GM19468 (cell line): Measurements from ENCODE around the gene GLUL.
"Not testable (repeated sequence)": the region's sequence is repeated elsewhere in the genome, so short reads cannot be mapped to it uniquely, and the experiment has no call there.

Experiments used
- ATAC-seq: cut with Tn5 transposase; IDR thresholded peaks from one replicate; pipeline ENCODE4 v1.9.1; 2021; ENCODE audit warnings: mild to moderate bottlenecking, moderate library complexity, moderate number of reproducible peaks; ENCODE audit not compliant: unreplicated experiment; ENCODE audit errors: extremely low read depth

Gene GLUL

DNA sequence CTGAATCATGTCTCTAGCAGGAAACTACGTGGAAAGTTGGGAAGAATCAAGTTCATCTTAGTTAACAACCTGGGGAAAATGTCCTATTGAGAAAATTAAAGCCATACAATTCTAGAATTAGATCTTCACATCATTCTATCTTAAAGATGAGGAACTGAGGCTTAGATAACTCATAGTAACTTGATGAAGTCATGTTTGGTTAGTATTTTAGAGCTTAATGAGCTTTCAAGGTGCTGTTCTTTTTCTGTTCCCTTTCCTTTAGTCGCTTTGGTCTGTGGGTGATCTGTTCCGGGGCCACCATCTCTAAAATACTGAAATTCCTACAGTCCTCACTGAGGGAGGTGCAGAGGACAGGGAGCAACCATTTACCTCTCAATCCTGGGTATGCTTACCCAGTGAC, 4.3 kb upstream of the GLUL start:
- ATAC-seq, result no peak

GRCh38 chr1:182394055-182394775, 2.6 kb upstream of the GLUL start:
- no peak for ATAC-seq

GRCh38 chr1:182392050-182393028, 749 bp upstream of the GLUL start:
- ATAC-seq, result no peak

GRCh38 chr1:182391028-182391361, 595 bp downstream of the GLUL start:
- ATAC-seq, result no peak

DNA sequence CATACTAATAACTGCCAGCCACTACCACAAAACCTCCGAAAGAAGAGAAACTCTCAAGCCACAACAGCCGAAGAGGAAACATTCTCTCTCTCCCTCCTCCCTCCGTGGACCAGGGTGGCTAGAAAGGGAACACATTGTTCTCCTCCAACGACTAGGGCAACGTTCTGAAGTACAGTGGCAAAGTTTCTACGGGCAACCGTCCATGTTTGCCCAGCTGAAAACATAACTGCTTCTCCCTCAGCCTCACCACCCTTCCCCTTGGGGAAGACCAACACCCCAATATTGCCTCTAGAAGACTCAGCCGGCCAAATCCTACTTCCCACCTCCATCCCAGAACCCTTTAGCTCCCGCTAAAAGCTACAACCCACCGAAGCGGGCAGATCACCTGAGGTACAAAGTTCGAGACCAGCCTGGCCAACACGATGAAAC, 2.0 kb downstream of the GLUL start:
- ATAC-seq, result no peak

DNA sequence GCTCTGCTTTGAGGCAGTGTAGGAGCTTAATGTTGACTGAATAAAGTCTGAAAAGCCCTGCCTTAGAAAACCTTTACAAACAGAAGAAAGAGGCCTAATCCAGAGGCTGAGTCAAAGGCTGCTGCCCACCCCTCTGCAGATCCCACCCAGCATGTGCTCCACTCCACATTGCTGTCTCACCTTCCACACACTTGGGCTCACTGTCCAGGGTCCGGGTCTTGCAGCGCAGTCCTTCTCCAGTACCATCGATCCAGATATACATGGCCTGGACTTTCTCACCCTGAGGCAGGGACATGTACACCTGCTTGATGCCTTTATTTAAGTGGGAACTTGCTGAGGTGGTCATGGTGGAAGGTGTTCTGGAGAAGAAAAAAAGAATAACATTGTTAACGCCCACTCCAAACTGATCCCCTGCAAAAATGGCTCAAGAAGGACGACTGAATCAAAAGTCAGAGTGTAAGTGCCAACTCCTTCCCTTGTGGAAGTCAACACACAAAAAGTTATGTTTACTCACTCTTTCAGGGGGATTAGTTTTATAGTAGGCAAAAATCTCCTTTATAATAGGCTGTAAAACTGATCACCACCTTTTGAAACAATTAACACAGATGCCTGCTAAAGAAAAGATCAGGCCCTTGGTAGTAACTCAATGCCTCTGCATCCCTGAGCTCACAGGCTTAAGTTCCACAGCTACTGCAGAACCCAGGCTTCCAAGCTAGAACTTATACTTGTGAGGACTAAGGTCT, 3.0 kb downstream of the GLUL start:
- ATAC-seq, result no peak

DNA sequence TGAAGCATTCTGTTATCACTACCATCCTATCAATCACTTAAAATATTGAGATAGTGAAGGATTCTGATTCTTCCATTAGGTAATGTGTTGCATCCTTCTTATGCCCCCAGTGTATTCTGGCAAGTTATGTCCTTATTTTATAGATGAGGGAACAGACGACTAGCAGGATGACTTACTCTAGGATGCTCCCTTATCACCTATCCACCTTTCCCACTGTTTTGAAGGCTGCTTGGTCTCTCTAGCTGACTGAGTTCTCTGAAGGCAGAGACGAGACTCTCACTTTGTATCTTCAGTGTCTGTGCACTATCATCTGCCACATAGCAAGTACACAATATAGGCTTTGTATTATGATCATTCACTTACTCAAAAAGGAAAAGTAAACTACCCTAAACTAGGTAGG, 4.0 kb downstream of the GLUL start:
- ATAC-seq, result no peak

DNA sequence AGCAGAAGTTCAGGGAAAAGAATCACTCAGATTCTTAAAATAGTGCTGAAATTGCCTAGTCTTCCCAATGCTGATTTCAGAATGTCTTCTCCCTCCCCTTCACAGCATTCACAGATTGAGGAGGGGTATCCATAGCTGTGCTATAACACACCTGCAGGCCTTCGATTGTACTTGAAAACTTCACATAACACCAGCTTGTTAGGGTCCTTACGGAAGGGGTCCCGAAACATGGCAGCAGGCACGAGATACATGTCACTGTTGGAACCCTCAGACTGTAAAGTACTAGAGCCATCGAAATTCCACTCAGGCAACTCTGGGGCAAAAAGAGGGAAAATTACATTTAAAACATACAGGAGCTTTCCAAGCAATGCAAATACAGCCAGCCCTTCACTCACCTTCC, 4.6 kb downstream of the GLUL start:
- ATAC-seq, result no peak

DNA sequence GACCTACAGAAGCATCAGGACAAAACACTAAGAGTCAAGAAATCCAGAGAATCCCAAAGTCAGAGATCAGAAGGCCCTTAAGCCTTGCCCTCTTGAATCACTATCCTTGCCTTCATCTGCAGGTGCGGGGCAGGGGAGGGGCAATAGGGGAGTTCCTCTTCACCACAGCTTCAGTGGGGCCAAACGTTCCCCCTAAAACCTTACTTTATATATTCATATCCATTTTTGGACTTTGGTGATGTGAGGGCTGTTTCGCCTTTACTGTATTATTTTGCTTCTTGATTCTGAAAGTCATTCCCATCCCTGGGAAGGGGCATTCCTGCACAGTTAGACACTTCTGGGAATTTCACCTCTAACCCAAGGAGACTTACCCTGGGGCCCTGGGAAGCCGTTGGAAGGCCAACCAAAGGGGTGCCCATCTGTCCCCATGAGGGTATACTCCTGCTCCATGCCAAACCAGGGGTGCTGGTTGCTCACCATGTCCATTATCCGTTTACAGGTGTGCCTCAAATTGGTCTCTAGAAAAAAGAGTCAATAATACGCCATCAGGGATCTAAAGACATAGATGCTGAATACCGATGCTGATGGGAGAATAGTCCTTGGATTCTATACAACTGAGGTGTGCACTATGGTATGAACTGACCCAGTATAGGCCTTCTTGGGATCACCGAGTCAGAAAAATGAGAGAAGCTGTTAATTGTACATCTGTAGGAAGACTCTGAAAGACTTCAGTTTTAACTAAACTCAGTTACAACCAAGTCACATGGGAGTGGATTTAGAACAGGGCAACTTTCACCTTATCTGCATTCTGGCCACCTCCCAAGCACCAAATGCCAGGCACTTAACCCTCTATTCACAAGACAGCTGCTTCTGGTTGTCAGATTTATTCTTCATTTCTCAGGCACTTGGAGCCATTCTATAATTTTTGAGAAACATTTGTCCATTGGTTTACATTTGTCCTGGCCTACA, 5.4 kb downstream of the GLUL start:
- no peak for ATAC-seq

GRCh38 chr1:182384387-182384960, 7.1 kb downstream of the GLUL start:
- no peak for ATAC-seq

DNA sequence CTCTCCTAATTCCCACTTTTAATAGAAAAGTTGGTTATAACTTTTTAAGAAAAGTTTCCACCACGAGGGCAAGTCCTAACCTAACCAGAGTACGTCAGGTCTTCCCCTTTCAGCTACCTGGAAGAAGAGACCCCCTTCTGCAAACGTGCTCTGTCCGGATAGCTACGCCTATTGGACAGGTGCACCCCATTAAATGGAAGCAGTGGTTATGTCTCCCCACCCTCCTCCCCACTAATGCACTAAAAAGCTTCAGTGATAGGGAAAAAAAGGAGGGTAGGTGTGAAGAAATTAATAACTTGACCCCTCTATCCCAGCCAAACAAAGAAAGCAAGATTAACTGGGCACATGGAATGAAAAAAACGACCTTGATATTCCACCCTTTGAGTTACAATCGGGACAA, 7.7 kb downstream of the GLUL start:
- ATAC-seq, result no peak

DNA sequence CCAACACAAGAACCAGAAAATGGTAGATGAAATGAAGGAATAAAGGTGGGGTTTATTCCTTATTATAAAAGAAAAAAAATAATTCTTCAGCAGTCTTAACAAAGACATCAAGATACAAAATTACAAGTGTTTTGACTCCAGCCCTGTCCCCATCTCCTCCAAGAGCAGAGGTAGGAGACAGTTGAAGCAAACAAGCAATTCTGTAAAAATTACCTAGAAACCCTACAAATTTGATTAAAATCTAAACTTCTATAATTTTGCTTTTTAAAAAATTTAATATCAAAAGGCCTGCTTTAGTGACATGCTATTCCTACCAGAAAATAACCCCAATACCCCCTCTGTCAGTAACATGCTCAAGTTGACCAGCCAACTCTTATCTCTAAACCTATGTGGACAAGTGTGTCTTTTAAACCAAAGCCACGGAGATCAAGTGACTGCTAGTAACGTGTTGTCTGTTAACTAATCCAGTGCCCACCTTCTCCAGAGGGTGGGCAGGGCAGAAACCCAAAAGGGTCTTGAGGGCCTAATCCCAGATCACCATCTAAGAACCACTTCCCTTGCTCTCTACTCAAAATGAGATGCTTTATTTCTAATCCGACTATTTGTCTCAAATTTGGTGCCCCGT, 8.4 kb downstream of the GLUL start:
- ATAC-seq, result no peak

- ATAC-seq, result no peak
Measured at GRCh38 chr1:182381962-182382819, 9.4 kb downstream of the GLUL start.

DNA sequence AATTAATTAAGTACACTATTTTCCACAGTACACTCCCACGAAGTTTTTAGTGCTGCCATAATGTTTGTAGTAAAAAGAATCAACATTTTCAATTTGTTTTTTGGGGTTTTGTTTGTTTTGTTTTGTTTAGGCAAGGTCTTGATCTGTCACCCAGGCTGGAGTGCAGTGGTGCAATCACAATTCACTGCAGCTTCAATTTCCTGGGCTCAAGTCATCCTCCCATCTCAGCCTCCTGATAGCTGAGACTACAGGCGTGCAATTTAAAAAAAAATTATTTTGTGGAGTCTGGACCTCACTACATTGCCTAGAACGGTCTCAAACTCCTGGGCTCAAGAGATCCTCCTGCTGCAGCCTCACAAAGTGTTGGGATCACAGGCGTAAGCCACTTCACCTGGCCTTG, 11.4 kb downstream of the GLUL start:
- ATAC-seq, result no peak

DNA sequence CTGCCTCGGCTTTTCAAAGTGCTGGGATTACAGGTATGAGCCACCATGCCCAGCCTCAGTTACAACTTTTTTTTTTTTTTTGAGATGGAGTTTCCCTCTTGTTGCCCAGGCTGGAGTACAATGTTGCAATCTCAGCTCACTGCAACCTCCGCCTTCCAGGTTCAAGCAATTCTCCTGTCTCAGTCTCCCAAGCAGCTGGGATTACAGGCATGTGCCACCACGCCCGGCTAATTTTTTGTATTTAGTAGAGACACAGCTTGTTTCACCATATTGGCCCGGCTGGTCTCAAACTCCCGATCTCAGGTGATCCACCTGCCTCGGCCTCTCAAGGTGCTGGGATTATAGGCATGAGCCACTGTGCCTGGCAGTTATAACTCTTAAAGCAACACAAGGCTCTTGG, 11.8 kb downstream of the GLUL start:
- not testable (repeated sequence) for ATAC-seq

GRCh38 chr1:182376936-182377574, 14.5 kb downstream of the GLUL start:
- no peak for ATAC-seq

DNA sequence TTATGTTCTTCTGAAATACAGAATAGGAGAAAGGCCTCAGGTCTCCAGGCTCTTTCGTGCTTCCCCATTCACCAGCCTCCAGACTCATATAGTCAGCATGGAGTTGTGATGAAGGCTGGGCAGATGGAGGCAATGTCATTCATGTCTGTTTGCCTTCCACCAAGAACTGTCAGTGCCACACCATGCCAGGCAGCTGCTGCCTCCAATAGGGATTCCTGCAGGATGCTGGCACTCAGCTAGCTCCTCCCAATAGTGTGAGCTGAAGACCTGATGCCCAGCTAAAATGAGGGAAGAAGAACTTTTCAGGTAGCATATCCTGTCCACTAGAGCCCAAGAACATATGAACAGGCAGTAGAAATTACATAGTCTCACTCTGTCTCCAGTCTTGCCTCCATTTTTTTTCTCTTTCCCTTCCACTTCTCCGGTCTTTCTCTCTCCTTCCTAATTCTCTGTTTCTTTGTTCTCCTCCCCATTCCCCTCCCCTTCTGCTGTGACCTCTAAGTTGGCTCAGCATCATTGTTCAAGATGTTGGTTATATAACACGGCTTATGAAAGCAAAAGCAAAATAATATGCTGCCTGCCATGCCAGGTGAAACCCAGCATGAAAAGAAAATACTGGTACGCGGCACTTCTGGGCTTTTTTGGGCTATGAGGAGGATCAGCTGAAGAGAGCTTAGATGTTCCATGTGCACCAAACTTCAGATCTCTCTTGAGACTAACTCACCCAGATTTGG, 17.3 kb downstream of the GLUL start:
- ATAC-seq, result no peak
